Thyroid gland (tissue), 4 donors: ENCODE results near the gene FOXN4. TPM values are rescaled to one million over a fixed set of nuclear protein-coding genes. Genes with fewer than 3 reads are reported as not detected.
A peak's percentile ranks its signal among the peaks of the same experiment; 100 is the strongest.

Experiments
- DNase-seq, 2 donors: peaks; one replicate each; pipeline ENCODE4 v3.0.0-alpha.2; 2019
- H3K27ac ChIP-seq, 3 donors: fragments of 200-600 bp; sonication (generic); 1 replicate in 2 of 3; 2 replicates in 1 of 3; pipeline ENCODE4 v1.5.1; 2016 to 2019; ENCODE audit warnings: mild to moderate bottlenecking in 1 of 3, moderate library complexity in 1 of 3
- H3K27me3 ChIP-seq: fragments of 200-600 bp; sonication (generic); one replicate; pipeline ENCODE4 v1.5.1; 2019
- H3K36me3 ChIP-seq, 2 donors: fragments of 200-600 bp; sonication (generic); one replicate each; pipeline ENCODE4 v1.5.1; 2016 to 2019
- H3K4me1 ChIP-seq, 2 donors: fragments of 200-600 bp; sonication (generic); one replicate each; pipeline ENCODE4 v1.5.1; 2017 to 2019
- H3K4me3 ChIP-seq, 3 donors: fragments of 200-600 bp; sonication (generic); replicated peaks in 1 of 3; 1 replicate in 2 of 3; 2 replicates in 1 of 3; pipeline ENCODE4 v1.5.1; 2016; ENCODE audit warnings: mild to moderate bottlenecking in 1 of 3
- H3K9me3 ChIP-seq: fragments of 200-600 bp; sonication (generic); one replicate; pipeline ENCODE4 v1.5.1; 2017
- POLR2A ChIP-seq, 2 donors: fragments of 450-650 bp; IDR thresholded peaks; one replicate each; pipeline ENCODE4 v1.6.1; 2017; ENCODE audit warnings: antibody characterized with exemption in 2 of 2, mild to moderate bottlenecking in 2 of 2, moderate library complexity in 1 of 2
- whole genome bisulfite sequencing, 2 donors: methylation state at CpG; one replicate each; pipeline ENCODE4 v1.1.5; 2017; 5-methylcytosine and 5-hydroxymethylcytosine counted together
- intact Hi-C: fragments of 100-400 bp; cut with DNase I; formaldehyde crosslinking; loops from one replicate; pipeline ENCODE4 v1.15.1; 2023
- total RNA-seq, 4 donors: library from RNA; depleted of rRNA; stranded (reverse); fragments of >200 nt; gene quantifications; one replicate each; pipeline ENCODE4 v1.2.3, GENCODE V29; 2016
- TF ChIP-seq, protein P1 (sequence below), 6 experiments: fragments of 200-600 bp in 3 of 6; fragments of 450-650 bp in 3 of 6; sonication (generic) in 3 of 6; IDR thresholded peaks; one replicate each; pipeline ENCODE4 v1.5.1; 2016 to 2019; ENCODE audit warnings: antibody characterized with exemption in 6 of 6, mild to moderate bottlenecking in 2 of 6, inconsistent platforms in 1 of 6, moderate library complexity in 1 of 6

Gene FOXN4
- total RNA-seq, 4 donors from 2014 or later = not detected

DNA sequence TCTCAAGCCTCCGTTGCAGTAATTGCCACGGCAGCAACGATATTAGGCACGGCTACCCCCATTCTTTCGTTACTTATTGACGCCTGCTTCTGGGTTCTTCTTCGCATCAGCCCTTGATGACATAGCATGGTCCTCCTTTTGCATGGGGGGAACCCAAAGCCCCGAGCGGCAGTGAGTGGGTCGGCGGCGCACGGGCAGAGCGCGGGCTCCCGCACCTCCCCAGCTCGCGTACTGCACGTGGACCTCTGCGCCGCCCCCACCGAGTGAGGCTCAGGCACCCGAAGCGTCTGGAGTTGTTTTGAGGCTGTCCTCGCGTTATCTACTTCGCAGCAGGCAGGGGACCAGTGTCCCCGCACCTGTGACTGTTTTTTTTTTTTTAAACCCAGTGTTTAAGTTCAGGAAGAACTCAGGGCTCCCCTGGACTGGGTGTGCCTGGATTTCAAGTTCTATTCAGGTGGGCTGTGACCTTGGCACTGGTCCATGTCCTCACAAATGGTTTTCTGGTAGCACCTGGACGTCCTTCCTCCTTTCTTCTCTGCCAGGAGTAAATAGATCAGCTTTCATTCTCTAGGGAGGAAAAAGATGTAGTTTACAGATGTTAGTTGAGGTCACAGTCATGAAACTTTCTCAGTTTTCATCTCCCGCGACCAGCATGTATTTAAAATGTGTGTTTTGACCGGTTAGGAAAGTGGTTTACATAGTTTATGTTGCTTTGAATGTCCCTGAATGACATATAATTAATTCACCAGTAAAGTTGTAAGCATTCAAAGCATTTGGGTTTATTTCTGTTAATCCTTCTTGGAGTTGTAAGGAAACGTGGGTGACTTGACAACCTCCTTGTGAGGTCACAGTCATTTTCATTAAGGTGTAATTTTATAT is 1.4 kb upstream of the FOXN4 start:
- DNase-seq = no peak

DNA sequence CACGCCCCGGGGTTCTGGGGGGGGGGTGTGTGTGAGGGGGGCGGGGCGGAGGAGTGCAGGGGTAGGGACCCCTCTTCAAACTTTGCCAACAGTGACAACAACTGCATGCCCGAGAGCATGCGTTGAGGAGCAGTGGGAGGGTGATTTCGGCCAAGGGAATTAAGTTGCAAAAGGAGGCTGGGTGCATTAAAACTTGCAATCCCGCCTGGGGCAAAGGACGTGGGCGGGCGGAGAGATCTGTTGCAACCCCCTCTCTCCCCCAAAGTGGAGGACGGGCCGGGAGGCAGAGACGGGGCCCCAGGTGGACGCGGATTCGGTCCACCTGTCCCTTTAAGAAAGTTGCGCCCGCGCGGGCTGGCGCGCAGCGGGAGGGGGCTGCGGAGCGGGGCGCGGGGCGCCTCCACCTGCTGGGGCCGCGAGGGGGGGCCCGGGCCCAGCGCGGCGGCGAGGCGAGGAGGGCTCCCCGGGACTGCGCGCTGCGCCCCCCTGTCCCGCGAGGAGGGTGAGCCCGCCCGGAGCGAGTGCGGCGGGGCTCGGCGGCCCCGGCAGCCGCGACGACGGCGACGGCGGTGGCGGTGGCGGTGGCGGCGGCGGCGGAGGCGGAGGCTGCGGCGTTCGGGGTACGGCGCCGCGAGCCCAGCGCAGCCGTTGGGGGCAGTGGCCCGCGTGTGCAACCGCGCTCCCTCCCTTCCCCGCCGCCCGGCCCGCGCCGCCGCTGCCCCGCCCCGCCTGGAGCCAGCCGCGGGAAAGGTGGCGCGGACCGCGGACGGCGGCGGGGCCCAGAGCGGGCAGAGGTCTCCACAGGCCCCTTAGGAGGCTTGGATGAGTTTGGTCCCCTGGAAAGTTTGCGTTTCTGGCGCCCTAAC is 530 bp upstream of the FOXN4 start:
- DNase-seq = peak in 1 of 2 donors; percentile 6
- intact Hi-C loops = no loop called here
- Histone ChIP-seq H3K27me3 (peaks cover 8% of the 10 kb centered on the region), H3K36me3 (no peaks in the 10 kb centered on the region), H3K4me1 (peaks cover 8 to 14% of the 10 kb centered on the region in 2 donors), H3K9me3 (no peaks in the 10 kb centered on the region), H3K27ac (no peak overlapping the region), H3K4me3 (peak overlapping the region in 1 of 3 donors; percentile 30)
- TF ChIP-seq, protein P1, sequence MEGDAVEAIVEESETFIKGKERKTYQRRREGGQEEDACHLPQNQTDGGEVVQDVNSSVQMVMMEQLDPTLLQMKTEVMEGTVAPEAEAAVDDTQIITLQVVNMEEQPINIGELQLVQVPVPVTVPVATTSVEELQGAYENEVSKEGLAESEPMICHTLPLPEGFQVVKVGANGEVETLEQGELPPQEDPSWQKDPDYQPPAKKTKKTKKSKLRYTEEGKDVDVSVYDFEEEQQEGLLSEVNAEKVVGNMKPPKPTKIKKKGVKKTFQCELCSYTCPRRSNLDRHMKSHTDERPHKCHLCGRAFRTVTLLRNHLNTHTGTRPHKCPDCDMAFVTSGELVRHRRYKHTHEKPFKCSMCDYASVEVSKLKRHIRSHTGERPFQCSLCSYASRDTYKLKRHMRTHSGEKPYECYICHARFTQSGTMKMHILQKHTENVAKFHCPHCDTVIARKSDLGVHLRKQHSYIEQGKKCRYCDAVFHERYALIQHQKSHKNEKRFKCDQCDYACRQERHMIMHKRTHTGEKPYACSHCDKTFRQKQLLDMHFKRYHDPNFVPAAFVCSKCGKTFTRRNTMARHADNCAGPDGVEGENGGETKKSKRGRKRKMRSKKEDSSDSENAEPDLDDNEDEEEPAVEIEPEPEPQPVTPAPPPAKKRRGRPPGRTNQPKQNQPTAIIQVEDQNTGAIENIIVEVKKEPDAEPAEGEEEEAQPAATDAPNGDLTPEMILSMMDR (IDR thresholded peaks at IDR 0.05) = no peak
- no peak for TF ChIP-seq POLR2A (IDR thresholded peaks at IDR 0.05)
- WGBS, 2 donors = 1 to 4% methylated on average over 11 to 13 of the region's 99 CpGs

More for the DNA sequence above, 1.4 kb upstream of the FOXN4 start:
- 10 to 12% methylated on average over 30 to 31 of the region's 33 CpGs for WGBS, 2 donors
- peak overlapping the region in 1 of 3 donors; percentile 26 for H3K4me3 ChIP-seq
- peaks cover 8% of the 10 kb centered on the region for H3K27me3 ChIP-seq
- no peaks in the 10 kb centered on the region for H3K9me3 ChIP-seq
- intact Hi-C loops = no loop called here
- peaks cover 8 to 14% of the 10 kb centered on the region in 2 donors for H3K4me1 ChIP-seq
- H3K27ac ChIP-seq = no peak overlapping the region
- no peak for TF ChIP-seq POLR2A (IDR thresholded peaks at IDR 0.05)
- TF ChIP-seq, protein P1 (IDR thresholded peaks at IDR 0.05) = no peak
- no peaks in the 10 kb centered on the region for H3K36me3 ChIP-seq

- Histone ChIP-seq H3K9me3 (no peaks in the 10 kb centered on the region), H3K4me3 (no peak overlapping the region), H3K36me3 (no peaks in the 10 kb centered on the region), H3K4me1 (peaks cover 8 to 14% of the 10 kb centered on the region in 2 donors), H3K27ac (no peak overlapping the region), H3K27me3 (peaks cover 8% of the 10 kb centered on the region)
- no peak for DNase-seq
- intact Hi-C loops = no loop called here
- WGBS, 2 donors = 58 to 81% methylated on average over 5 to 7 of the region's 9 CpGs
- TF ChIP-seq, protein P1 (IDR thresholded peaks at IDR 0.05) = no peak
- TF ChIP-seq POLR2A (IDR thresholded peaks at IDR 0.05) = no peak
Measured at GRCh38 chr12:109307051-109307450, 2.0 kb downstream of the FOXN4 start.

DNA sequence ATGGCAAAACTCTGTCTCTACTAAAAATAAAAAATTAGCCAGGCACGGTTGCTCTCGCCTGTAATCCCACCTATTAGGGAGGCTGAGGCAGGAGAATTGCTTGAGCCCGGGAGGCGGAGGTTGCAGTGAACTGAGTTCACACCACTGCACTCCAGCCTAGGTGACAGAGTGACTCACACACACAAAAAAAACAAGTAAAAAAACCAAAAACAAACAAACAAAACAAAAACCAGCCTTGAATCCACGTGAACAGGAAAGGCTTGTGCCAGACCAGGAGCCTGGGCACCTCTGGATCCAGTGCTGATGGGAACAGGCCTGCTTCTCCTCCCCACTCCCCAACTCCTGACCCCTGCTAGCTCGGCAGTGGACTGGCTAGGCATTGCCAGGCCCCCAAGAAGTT is 3.5 kb downstream of the FOXN4 start:
- H3K4me3 ChIP-seq = no peak overlapping the region
- H3K36me3 ChIP-seq = no peaks in the 10 kb centered on the region
- no peaks in the 10 kb centered on the region for H3K9me3 ChIP-seq
- H3K27ac ChIP-seq = no peak overlapping the region
- intact Hi-C loops = no loop called here
- no peak for TF ChIP-seq POLR2A (IDR thresholded peaks at IDR 0.05)
- TF ChIP-seq, protein P1 (IDR thresholded peaks at IDR 0.05) = no peak
- no peak for DNase-seq
- H3K4me1 ChIP-seq = peaks cover 8 to 14% of the 10 kb centered on the region in 2 donors
- 69 to 70% methylated on average over 6 of the region's 6 CpGs for WGBS, 2 donors
- peaks cover 8% of the 10 kb centered on the region for H3K27me3 ChIP-seq
